ENCODE results near the gene EEF1AKMT1.

EEF1AKMT1 gene

GRCh38 chr13:20721454-20722357 lies 52.1 kb downstream of the EEF1AKMT1 start:
- no peak for TF ChIP-seq EZH2phosphoT487 (IDR thresholded peaks at IDR 0.05; ENCODE audit: low read depth)
- Histone ChIP-seq H3K4me1 (ENCODE audit: low read length) (no peaks in the 10 kb centered on the region), H2AFZ (ENCODE audit: low read depth, low read length) (no peak overlapping the region), H3K4me2 (ENCODE audit: low read length) (no peak overlapping the region), H3K79me2 (ENCODE audit: low read length) (no peaks in the 10 kb centered on the region), H3K27ac (ENCODE audit: low read length) (no peak overlapping the region), H3K9ac (ENCODE audit: low read length) (no peak overlapping the region), H3K9me3 (ENCODE audit: insufficient read depth, low read length) (no peaks in the 10 kb centered on the region), H3K36me3 (replicated peaks; ENCODE audit: low read depth, low read length) (no peaks in the 10 kb centered on the region), H4K20me1 (ENCODE audit: insufficient read depth, low read length) (no peaks in the 10 kb centered on the region), H3K27me3 (ENCODE audit: low read depth, low read length) (no peaks in the 10 kb centered on the region), H3K4me3 (ENCODE audit: low read length) (no peak overlapping the region)

DNA sequence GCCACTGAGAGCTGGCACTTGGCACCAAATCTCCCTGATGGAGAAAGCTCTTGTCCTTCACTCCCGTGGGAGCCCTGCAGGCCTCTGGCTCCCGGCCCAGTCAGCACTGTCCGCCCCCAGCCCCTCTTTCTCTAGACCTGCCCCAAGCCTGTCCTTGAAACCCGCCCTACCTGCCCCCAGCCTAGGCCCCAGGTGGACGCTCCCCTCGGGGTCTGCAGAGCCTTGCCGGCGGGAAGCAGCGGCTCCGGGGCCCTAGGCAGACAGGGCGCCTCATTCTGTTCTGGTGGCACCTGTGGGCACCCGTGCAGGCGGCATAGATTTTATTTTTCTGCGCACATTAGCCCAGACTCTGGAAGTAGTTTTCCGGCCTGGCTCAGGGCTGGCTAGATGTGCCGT lies 52.7 kb downstream of the EEF1AKMT1 start:
- Histone ChIP-seq H3K4me2 (ENCODE audit: low read length) (no peak overlapping the region), H3K36me3 (replicated peaks; ENCODE audit: low read depth, low read length) (no peaks in the 10 kb centered on the region), H3K4me3 (ENCODE audit: low read length) (no peak overlapping the region), H3K9me3 (ENCODE audit: insufficient read depth, low read length) (no peaks in the 10 kb centered on the region), H2AFZ (ENCODE audit: low read depth, low read length) (no peak overlapping the region), H4K20me1 (ENCODE audit: insufficient read depth, low read length) (no peaks in the 10 kb centered on the region), H3K79me2 (ENCODE audit: low read length) (no peaks in the 10 kb centered on the region), H3K27me3 (ENCODE audit: low read depth, low read length) (no peaks in the 10 kb centered on the region), H3K27ac (ENCODE audit: low read length) (no peak overlapping the region), H3K9ac (ENCODE audit: low read length) (no peak overlapping the region), H3K4me1 (ENCODE audit: low read length) (no peaks in the 10 kb centered on the region)
- TF ChIP-seq EZH2phosphoT487 (IDR thresholded peaks at IDR 0.05; ENCODE audit: low read depth) (no peak), CTCF (IDR thresholded peaks at IDR 0.05; ENCODE audit: low read depth, low read length) (no peak)

- Histone ChIP-seq H3K27me3 (ENCODE audit: low read depth, low read length) (no peaks in the 10 kb centered on the region), H3K79me2 (ENCODE audit: low read length) (no peaks in the 10 kb centered on the region)
- no peak for TF ChIP-seq EZH2phosphoT487 (IDR thresholded peaks at IDR 0.05; ENCODE audit: low read depth)
- no peak for TF ChIP-seq CTCF (IDR thresholded peaks at IDR 0.05; ENCODE audit: low read depth, low read length)
These were observed 53.3 kb downstream of the EEF1AKMT1 start for GRCh38 chr13:20720499-20720898.

GRCh38 chr13:20719783-20720182 lies 54.0 kb downstream of the EEF1AKMT1 start:
- no peak for TF ChIP-seq EZH2phosphoT487 (IDR thresholded peaks at IDR 0.05; ENCODE audit: low read depth)
- TF ChIP-seq CTCF (IDR thresholded peaks at IDR 0.05; ENCODE audit: low read depth, low read length): no peak
- H2AFZ ChIP-seq (ENCODE audit: low read depth, low read length): no peak overlapping the region
- no peaks in the 10 kb centered on the region for H3K79me2 ChIP-seq (ENCODE audit: low read length)
- no peak overlapping the region for H3K4me2 ChIP-seq (ENCODE audit: low read length)
- H4K20me1 ChIP-seq (ENCODE audit: insufficient read depth, low read length): no peaks in the 10 kb centered on the region
- no peaks in the 10 kb centered on the region for H3K36me3 ChIP-seq (replicated peaks; ENCODE audit: low read depth, low read length)
- H3K9ac ChIP-seq (ENCODE audit: low read length): no peak overlapping the region
- H3K9me3 ChIP-seq (ENCODE audit: insufficient read depth, low read length): no peaks in the 10 kb centered on the region
- no peak overlapping the region for H3K4me3 ChIP-seq (ENCODE audit: low read length)
- no peak overlapping the region for H3K27ac ChIP-seq (ENCODE audit: low read length)
- no peaks in the 10 kb centered on the region for H3K27me3 ChIP-seq (ENCODE audit: low read depth, low read length)
- no peaks in the 10 kb centered on the region for H3K4me1 ChIP-seq (ENCODE audit: low read length)

More at GRCh38 chr13:20720499-20720898, 53.3 kb downstream of the EEF1AKMT1 start:
- Histone ChIP-seq H4K20me1 (ENCODE audit: insufficient read depth, low read length) (no peaks in the 10 kb centered on the region), H3K4me3 (ENCODE audit: low read length) (no peak overlapping the region), H2AFZ (ENCODE audit: low read depth, low read length) (no peak overlapping the region), H3K9ac (ENCODE audit: low read length) (no peak overlapping the region), H3K27ac (ENCODE audit: low read length) (no peak overlapping the region), H3K4me2 (ENCODE audit: low read length) (no peak overlapping the region), H3K9me3 (ENCODE audit: insufficient read depth, low read length) (no peaks in the 10 kb centered on the region), H3K36me3 (replicated peaks; ENCODE audit: low read depth, low read length) (no peaks in the 10 kb centered on the region), H3K4me1 (ENCODE audit: low read length) (no peaks in the 10 kb centered on the region)

Measured in OCI-LY3 (cell line).